GM21381 (cell line): Measurements from ENCODE around the gene CILP.
"Not testable (repeated sequence)": the region's sequence is repeated elsewhere in the genome, so short reads cannot be mapped to it uniquely, and the experiment has no call there.

Source experiments
- ATAC-seq: cut with Tn5 transposase; IDR thresholded peaks from one replicate; pipeline ENCODE4 v1.9.1; 2021; ENCODE audit warnings: mild to moderate bottlenecking, moderate library complexity; ENCODE audit not compliant: unreplicated experiment

The CILP gene, protein sequence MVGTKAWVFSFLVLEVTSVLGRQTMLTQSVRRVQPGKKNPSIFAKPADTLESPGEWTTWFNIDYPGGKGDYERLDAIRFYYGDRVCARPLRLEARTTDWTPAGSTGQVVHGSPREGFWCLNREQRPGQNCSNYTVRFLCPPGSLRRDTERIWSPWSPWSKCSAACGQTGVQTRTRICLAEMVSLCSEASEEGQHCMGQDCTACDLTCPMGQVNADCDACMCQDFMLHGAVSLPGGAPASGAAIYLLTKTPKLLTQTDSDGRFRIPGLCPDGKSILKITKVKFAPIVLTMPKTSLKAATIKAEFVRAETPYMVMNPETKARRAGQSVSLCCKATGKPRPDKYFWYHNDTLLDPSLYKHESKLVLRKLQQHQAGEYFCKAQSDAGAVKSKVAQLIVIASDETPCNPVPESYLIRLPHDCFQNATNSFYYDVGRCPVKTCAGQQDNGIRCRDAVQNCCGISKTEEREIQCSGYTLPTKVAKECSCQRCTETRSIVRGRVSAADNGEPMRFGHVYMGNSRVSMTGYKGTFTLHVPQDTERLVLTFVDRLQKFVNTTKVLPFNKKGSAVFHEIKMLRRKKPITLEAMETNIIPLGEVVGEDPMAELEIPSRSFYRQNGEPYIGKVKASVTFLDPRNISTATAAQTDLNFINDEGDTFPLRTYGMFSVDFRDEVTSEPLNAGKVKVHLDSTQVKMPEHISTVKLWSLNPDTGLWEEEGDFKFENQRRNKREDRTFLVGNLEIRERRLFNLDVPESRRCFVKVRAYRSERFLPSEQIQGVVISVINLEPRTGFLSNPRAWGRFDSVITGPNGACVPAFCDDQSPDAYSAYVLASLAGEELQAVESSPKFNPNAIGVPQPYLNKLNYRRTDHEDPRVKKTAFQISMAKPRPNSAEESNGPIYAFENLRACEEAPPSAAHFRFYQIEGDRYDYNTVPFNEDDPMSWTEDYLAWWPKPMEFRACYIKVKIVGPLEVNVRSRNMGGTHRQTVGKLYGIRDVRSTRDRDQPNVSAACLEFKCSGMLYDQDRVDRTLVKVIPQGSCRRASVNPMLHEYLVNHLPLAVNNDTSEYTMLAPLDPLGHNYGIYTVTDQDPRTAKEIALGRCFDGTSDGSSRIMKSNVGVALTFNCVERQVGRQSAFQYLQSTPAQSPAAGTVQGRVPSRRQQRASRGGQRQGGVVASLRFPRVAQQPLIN

DNA sequence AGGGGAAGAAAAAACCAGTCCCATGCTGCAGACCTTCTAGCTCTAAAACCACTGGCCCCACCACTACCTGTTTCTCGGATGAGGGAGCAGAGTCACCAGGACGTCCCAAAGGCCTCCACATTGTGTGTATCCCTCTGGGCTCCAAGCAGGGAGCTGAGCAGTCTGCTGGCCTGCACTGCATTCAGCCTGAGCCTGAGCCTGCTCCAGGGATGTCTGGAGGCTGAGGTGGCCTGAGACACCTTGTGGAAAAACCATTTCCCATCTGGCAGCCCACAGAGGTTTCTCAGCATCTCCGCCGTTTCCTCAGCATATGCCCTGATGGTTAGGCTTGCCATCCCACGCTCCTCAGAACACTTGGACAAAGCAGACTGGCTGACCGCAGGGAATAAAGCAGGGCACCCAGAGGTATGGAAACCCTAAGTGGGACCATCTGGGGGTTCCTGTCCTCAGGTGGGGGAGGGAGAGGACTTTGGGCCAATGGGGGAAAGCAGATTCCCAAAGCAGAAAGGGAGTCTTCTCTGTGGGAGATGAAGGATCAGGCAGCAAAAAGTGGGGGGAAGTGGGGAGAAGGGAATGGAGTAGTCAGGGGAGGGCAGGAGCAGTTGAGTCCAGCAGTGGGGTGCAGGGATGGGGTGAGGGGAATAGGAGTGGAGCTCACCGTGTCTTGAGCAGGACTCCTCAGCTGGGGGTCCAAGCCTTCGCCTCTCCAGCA, at the start of gene CILP:
TSS of gene CILP (minus strand) at position 704 of the 712 bp plus-strand sequence. CDS start 1,718 bp downstream, outside the sequence.
- no peak for ATAC-seq

DNA sequence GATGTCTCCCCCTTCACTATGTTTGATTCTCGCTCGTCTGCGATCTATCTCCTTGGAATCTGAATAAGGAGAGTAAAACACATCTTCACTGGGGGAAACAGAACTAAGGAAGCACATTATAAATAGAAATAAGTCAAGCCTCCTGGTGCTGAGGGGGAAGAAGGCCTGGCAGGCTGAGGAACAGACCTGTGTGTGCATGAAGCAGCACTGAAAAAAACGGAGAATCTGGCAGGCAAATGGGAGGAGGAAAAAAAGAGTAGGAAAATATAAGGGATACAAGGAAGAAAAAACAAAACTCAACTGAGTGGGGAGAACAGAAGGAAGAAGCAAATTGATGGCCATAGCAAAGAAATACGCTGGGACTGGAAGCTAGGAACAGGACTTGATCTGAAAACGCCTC, 49.7 kb upstream of the CILP start:
- ATAC-seq, result no peak

DNA sequence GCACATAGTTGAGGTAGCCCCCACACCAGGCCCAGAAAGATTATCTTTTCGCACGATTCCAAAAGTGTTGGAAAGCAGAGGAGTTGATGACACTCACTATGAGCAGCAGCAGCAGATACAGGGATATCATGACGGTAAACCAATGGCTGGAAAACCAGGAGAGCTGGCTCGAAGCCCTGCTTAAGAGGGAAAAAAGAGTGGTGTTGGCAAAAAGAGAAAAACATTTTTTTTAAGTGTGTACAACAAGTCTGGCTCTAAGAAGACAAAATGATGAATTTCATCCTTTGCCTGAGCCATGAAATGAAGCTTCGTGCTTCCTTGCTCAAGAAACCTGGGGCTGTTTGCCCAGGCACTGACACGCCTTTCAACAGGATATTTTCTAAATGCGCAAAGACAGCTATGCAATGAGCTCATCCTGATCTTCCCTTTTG, 48.1 kb upstream of the CILP start:
- no peak for ATAC-seq

DNA sequence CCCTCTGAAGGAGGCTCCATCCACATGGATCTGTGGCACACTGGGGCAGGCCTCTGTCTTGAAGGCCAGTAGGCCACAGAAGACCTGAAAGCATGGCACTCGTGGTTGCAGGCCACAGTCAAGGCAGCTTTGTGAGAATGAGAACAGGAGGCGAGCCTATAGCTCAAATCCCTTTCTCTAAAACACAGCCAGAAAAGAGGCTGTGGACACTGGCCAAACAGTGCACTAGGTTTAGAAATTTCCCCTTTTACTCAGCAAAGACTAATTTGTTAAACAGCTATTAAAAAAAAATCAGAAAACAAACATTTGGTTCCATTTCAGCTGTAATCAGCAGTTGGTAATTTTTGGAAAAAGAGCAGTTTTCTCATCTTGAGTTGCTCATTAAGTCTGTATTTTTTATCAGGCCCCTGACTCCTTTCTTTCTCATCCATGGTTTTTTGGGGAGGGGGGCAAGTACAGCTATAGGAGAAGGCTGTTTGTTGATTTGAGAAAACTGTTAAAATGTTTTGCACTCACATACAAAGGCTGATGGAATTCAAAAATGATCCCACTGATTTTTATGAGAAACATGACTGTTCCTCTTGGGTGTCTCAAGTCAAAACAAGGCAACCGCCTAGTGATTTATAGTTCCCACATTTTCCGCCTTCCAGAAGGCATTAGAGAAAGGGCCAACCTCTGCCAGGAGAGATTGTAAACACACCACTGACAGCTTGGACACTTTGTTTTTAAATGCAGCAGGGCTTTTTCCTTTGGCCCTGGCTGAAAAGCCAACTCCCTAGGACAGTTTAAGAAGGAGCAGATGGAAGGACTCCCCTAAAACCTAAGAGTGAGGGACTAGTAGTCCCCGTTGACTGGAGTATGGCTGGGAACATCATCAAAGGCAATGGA, 47.3 kb upstream of the CILP start:
- no peak for ATAC-seq

DNA sequence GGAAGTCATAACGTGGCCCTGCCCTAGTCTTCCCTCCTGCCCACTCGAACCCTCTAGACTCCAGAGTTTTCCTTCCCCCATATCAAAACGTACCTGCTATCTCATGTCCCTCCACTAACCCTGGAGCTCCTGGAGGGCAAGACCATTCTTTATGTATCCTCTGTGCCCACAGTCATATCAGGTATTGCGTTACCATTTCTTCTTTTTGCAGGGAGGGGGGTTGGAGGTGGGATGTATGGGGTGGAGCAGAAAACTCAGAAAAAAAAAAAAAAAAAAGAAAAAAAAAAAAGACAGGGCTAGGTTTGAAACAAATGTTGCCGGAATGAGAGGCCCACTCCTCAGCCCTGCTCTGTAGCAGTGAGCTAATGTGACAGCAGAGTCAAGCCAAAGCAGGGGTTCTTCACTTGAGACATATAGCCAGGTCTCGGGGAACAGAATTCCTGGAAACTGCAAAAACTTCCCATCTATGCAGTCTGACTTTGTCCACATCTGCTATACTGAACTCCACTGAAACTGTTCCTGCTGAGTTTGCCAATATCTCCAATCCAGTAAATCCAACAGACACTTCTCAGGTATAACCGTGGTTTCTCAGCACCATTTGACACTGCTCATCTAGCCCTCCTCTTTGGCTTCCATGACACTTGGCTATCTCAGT, 44.3 kb upstream of the CILP start:
- ATAC-seq, result no peak

DNA sequence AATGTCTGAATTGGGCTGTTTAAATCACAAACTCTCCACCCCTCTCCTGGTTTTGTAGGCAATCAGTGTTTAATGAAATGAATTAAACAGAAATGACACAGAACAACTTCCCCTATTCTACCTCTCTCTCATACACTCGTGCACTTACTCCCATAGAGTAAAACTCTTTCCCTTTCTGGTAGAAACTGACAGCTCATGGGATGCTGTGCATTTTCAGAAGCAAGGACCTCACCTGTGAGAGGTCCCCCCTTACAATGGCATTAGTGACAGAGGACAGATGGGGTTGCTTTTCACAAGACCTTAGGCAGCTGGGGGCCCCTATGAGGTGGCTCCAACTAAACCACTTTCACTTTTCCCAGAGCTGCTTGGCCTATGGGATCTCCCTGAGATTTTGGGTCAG, 43.5 kb upstream of the CILP start:
- ATAC-seq, result no peak

DNA sequence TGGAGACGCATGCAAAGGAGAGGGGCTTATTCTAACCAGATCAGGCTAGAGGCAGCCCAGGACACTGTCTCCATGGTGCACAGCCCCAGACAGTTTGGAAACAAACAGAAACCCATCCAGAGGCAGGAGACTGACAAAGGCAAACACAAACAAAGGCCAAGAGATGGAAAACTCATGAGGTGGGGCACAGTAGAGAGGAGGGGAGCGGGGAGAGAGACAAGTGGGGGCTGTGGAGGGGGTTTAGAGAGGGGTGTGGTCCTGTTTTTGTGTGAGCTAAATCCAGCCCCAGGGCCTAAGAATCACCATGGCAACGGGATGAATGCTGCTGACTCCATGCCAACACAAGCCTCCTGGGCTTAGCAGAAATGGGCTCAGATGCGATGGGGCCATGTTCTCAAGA, 43.1 kb upstream of the CILP start:
- no peak for ATAC-seq

DNA sequence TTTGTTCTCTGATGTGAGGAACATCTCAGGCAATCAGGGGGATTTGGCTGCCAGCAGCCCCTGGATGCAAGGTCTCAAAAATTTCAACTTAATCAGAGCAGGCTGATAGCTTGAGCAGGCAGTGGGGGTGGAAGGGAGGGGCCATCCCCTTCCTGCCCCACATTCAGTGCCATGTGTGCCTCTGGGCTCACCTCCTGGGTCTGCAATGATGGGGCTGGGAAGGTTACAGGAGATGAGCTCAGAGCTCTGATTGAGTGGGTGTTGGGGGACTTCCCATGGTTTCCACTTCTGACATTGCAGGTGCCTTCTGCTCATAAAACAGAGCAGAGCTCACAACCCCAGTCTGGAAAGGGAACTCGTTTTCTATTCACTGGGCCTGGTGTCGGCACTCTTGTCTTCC, 38.4 kb upstream of the CILP start:
- ATAC-seq, result no peak

DNA sequence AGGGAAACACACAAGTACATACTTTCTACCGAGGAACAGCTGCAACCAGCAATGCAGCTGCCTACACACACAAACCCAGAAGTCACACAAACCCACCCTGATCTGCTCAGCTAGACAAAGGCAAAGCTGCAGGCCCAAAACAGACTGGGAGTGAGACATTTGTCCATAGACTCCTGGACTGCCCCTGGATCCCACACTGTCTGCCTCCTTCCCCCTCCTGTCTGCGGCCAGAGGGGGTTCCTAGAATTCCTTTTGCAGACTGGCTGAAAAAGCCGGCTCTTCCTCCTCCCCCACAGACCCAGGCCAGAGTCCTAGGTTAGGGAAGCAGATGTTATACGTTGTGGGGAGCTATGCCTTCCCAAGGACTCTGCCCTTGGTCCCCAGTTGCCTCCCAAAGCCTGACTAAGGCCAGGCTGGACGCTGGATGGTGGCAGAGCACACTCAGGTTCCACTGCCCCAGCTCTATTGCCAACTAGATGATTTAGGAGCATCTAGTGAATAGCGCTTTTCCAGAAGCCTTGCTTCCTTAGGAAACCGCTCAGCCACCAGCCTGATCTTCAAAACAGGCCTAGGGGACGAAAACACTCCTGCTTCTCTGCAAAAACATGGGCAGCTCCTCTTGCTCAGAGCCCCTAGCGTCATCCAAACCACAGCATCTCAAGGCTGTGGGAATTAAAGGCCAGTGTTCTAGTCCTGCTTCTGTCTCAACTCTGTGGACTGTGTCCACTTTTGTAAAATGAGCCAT, 37.4 kb upstream of the CILP start:
- no peak for ATAC-seq

DNA sequence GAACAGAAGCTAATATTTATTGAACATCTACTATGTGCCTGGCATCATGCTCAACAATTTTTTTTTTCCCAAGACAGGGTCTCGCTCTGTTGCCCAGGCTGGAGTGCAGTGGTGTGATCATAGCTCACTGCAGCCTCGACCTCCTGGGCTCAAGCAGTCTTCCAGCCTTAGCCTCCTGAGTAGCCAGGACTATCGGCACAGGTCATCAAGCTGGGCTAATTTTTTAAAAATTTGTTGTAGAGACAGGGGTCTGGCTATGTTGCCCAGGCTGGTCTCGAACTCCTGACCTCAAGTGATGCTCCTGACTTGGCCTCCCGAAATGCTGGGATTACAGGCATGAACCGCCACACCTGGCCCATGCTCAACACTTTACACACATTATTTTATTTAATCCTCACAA, 35.7 kb upstream of the CILP start:
- no peak for ATAC-seq

DNA sequence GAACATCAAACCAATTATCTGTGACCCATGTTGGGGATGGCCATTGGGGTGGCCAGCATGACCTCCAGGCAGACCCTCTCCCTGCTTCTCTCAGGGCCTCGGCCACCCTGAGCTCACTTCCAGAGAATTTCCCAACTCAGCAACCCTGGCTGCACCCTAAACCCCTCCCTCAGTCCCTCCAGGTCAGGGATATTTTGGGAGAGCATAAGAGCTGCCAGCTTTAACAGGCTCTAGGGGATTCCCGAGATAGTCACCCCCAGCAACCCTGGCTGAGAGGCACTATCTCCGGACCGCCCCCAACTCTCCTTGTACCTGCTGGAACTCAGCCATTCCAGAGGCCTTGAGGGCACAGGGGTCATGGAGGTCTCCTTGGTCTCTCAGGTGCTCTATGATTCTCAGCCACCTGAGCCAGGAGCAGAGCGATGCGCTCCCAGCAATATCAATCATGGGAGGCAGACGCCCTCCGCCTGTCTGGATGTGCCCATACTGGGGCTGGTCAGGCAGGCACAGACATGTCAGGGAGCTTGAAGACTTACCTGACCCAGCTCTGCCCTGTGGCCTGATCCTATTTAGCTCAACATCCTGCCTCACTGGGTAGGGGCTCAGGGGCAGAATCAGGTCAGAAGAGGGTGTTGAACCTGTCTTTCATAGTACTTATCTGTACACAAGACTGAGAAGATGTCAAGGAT, 34.9 kb upstream of the CILP start:
- ATAC-seq, result no peak

DNA sequence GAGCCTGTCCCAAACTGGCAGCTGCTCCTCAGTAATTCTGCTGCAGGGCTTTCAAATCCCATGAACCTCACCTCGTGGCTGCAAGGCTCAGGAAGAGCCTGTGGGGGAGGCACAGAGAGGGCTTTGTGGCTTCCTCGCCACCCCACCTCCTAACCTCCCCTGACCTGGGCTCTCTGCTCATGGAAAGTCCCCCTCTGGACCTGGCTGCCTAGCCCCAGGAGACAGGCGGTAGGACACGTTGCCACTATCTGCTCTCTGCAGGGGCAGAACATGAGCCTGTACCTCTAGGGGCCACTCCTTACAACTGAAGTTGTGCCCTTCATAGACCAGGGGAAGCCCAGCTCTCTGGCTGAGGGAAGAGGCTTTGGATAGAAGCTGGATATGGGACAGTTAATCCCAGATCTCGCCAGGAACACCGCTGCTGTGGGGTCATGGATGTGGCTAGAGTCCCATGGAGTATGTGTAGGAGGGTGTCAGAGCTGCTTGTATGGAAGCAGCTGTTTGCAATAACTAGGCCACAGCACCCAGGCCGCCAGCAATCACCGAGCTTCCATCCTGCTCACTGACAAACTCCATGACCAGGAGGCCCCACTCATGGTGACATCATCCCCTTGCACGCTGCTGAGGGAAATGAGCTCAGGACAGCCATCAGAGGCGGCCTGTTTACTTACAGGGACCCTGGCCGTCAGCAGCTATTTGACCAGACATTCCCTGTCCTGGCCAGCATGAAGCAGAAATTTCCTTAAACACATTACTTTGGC, 34.0 kb upstream of the CILP start:
- no peak for ATAC-seq

DNA sequence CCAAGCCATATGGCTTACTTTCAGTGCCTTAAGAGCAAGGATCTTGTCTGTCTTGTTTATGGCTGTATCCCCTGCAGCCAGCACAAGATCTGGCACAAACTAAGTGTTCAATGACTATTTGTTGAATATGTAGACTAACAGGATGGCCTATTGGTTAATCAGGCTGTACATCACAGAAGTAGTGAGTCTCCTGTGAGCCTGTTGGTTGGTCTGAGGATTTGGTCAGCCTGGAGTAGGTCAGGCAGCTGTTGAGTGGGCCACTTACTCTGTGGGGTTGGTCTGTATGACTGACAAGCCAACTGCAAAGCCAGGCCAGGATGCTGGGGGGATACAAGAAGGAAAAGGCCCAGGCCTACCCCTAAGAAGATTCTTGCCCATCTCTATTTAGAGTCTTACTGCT, 33.4 kb upstream of the CILP start:
- ATAC-seq, result no peak

DNA sequence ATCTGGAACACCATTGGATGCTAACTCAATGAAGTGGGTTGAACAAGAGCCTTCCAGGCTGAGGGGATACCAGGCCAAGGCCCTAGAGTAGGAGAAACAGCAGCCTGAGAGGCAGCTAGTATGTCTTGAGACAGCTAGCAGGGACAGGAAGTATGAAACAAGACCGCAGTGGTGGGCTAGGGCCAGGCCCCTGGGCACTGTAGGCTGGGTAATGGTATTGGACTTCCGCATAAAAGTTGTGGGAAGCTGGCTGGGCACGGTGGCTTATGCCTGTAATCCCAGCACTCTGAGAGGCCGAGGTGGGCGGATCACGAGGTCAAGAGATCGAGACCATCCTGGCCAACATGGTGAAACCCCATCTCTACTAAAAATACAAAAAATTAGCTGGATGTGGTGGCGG, 25.2 kb upstream of the CILP start:
- ATAC-seq, result not testable (repeated sequence)

DNA sequence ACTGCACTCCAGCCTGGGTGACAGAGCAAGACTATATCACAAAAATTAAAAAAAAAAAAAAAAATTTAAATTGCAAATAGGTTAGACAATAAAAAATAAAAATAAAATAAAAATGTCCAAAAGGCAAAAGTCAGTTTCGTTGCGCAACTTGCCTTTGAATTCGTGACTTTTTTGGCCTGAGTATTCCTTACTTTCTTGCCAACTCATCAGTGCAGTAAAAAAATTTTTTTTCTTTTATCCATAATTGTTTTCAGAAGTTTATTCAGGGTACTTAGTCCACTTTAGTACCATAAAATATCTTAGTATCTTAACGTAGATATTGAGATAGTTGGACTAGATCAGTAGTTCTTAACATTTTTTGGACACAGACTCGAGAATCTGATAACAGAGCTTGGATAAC, 22.4 kb upstream of the CILP start:
- no peak for ATAC-seq

DNA sequence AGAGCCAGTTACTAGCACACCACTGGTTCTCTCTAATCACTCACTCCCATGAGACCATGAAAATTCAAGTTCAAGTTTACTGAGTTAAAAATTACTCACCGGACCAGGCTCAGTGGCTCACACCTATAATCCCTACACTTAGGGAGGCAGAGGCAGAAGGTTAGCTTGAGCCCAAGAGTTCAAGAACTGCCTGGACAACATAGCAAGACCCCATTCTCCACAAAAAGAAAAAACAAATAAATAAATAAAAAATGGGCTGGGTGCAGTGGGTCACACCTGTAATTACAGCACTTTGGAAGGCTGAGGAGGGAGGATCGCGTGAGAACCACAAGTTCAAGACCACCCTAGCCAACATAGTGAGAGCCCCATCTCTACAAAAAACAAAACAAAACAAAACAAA, 21.2 kb upstream of the CILP start:
- ATAC-seq, result no peak

DNA sequence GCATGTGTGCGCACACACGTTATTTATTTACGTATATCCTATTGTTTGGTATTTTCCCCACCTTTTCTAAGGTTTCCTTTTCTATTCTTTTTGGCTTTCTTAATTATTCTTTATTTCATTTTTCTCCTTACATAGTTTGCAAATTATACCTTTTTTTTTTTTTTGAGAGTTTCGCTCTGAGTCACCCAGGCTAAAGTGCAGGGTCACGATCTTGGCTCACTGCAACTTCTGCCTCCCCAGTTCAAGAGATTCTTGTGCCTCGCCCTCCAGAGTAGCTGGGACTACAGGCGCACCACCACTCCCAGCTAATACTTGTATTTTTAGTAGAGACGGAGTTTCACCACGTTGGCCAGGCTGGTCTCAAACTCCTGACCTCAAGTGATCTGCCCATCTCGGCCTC, 20.0 kb upstream of the CILP start:
- ATAC-seq, result no peak
